Stimulated activated CD8-positive, alpha-beta memory T cell treated with anti-CD3 and anti-CD28 coated beads, Interleukin-15, amount 100 ng/mL, for 48 hours (primary cell): ENCODE measurements around the gene PPP1R11.

Experiments
- DNase-seq, 2 donors: peaks; one replicate each; pipeline ENCODE4 v3.0.0-alpha.2; 2020; ENCODE audit warnings: low read depth in 2 of 2

The PPP1R11 gene

GRCh38 chr6:30061858-30062458 is 5.0 kb upstream of the PPP1R11 start:
- DNase-seq: no peak

GRCh38 chr6:30062471-30063178 is 4.4 kb upstream of the PPP1R11 start:
- no peak for DNase-seq

GRCh38 chr6:30063315-30063714 is 3.7 kb upstream of the PPP1R11 start:
- DNase-seq: no peak

GRCh38 chr6:30066082-30066481 is 916 bp upstream of the PPP1R11 start:
- no peak for DNase-seq

GRCh38 chr6:30067460-30068139 is 602 bp downstream of the PPP1R11 start:
- DNase-seq: no peak

- no peak for DNase-seq
Observed at GRCh38 chr6:30071081-30071818, 4.3 kb downstream of the PPP1R11 start.

GRCh38 chr6:30071858-30072257 is 4.9 kb downstream of the PPP1R11 start:
- DNase-seq: no peak

- DNase-seq: no peak
Observed at GRCh38 chr6:30073489-30074235, 6.7 kb downstream of the PPP1R11 start.

GRCh38 chr6:30074331-30075093 is 7.5 kb downstream of the PPP1R11 start:
- DNase-seq: no peak

- DNase-seq: no peak
Observed at GRCh38 chr6:30075094-30075789, 8.2 kb downstream of the PPP1R11 start, which contains the start of gene RNF39. Gene RNF39, minus strand, starts transcription at chr6:30075769. Its CDS starts 184 bp downstream, at chr6:30075585.

GRCh38 chr6:30075790-30076732 is 9.1 kb downstream of the PPP1R11 start:
- DNase-seq: no peak

GRCh38 chr6:30077218-30077617 is 10.2 kb downstream of the PPP1R11 start:
- DNase-seq: no peak

- no peak for DNase-seq
Observed at GRCh38 chr6:30087876-30088275, 20.9 kb downstream of the PPP1R11 start.

- DNase-seq: no peak
Observed at GRCh38 chr6:30091577-30092381, 24.8 kb downstream of the PPP1R11 start.

- no peak for DNase-seq
Observed at GRCh38 chr6:30092852-30093543, 26.0 kb downstream of the PPP1R11 start.

- no peak for DNase-seq
Observed at GRCh38 chr6:30093951-30094661, 27.1 kb downstream of the PPP1R11 start.

- no peak for DNase-seq
Observed at GRCh38 chr6:30096829-30097228, 29.8 kb downstream of the PPP1R11 start.
